HCT116 (cell line): ENCODE results near the gene EEFSEC. TPM values are rescaled to one million over a fixed set of nuclear protein-coding genes. Genes with fewer than 3 reads are reported as not detected.

Source experiments
- ATAC-seq: fragments of 200-7000 bp; cut with Tn5 transposase; 2 replicates; pipeline ENCODE4 v1.9.1; 2020; ENCODE audit warnings: mild to moderate bottlenecking, moderate library complexity
- BruUV-seq: library from RNA; stranded (reverse); fragments of 400-500 nt; replicated peaks from 2 replicates; lab custom pipeline; 2021; lab: Mats Ljungman, UMichigan
- CTCF ChIA-PET: fragments of 300-600 bp; sonication (Branson Sonifier 250); formaldehyde crosslinking; loops from one replicate; lab custom pipeline; 2021; ENCODE audit warnings: antibody characterized with exemption; lab: Charles Lee
- POLR2A ChIA-PET: fragments of 300-600, 350-600 bp; sonication (Branson Sonifier 250); formaldehyde crosslinking; loops from one replicate; lab custom pipeline; 2021; ENCODE audit warnings: antibody characterized with exemption; lab: Charles Lee
- RAD21 ChIA-PET, 2 experiments: fragments of 300-600 bp; sonication (Branson Sonifier 250); formaldehyde crosslinking; loops; one replicate each; lab custom pipeline; 2023; ENCODE audit warnings: low total read pairs in 2 of 2; ENCODE audit not compliant: uncharacterized antibody in 2 of 2, unreplicated experiment in 2 of 2, low non-redundant PET in 1 of 2; lab: Charles Lee
- DNase-seq: peaks from one replicate; pipeline ENCODE4 v3.0.0-alpha.2; 2010; ENCODE audit warnings: low read depth, low spot score
- H2AFZ ChIP-seq: fragments of 200-600 bp; shearing (Covaris generic), sonication (generic); 2 replicates; pipeline ENCODE4 v1.6.1; 2017; ENCODE audit warnings: low read depth, mixed run types, mixed read lengths, antibody characterized with exemption, low read length; ENCODE audit not compliant: poor library complexity, severe bottlenecking
- H3K27ac ChIP-seq: 2 replicates; pipeline ENCODE4 v1.5.1; 2012; ENCODE audit warnings: low read depth, low read length
- H3K27me3 ChIP-seq: fragments of 200-600 bp; sonication (generic); 2 replicates; pipeline ENCODE4 v1.6.1; 2016; ENCODE audit warnings: mixed run types, low read length, mixed read lengths; ENCODE audit not compliant: insufficient read depth
- H3K36me3 ChIP-seq, 2 experiments: fragments of 200-500 bp in 1 of 2; fragments of 200-600 bp in 1 of 2; sonication (Bioruptor generic) in 1 of 2; sonication (generic) in 1 of 2; 2 replicates each; pipeline versions ENCODE4 v1.5.1 to v1.6.1; 2014 to 2016; ENCODE audit warnings: low read length in 2 of 2, inconsistent platforms in 1 of 2, mixed read lengths in 1 of 2, mixed run types in 1 of 2; ENCODE audit not compliant: insufficient read depth in 2 of 2, control insufficient read depth in 1 of 2
- H3K4me1 ChIP-seq, 2 experiments: fragments of 200-600 bp in 1 of 2; sonication (generic) in 1 of 2; 2 replicates each; pipeline versions ENCODE4 v1.5.1 to v1.6.1; 2012 to 2017; ENCODE audit warnings: low read length in 2 of 2, inconsistent platforms in 1 of 2, mild to moderate bottlenecking in 1 of 2, mixed read lengths in 1 of 2, mixed run types in 1 of 2, moderate library complexity in 1 of 2; ENCODE audit not compliant: insufficient read depth in 2 of 2, control insufficient read depth in 1 of 2
- H3K4me2 ChIP-seq: fragments of 200-600 bp; sonication (generic); 2 replicates; pipeline ENCODE4 v1.6.1; 2017; ENCODE audit warnings: mixed run types, low read length, mixed read lengths
- H3K4me3 ChIP-seq, 2 experiments: fragments of 200-600 bp in 1 of 2; sonication (generic) in 1 of 2; replicated peaks in 1 of 2; 2 replicates each; pipeline ENCODE4 v1.5.1; 2011 to 2016; ENCODE audit warnings: low read length in 2 of 2, control low read depth in 1 of 2, low read depth in 1 of 2, mild to moderate bottlenecking in 1 of 2, mixed read lengths in 1 of 2, mixed run types in 1 of 2
- H3K79me2 ChIP-seq: fragments of 200-600 bp; sonication (generic); 2 replicates; pipeline ENCODE4 v1.6.1; 2017; ENCODE audit warnings: mild to moderate bottlenecking, mixed run types, low read length, moderate library complexity, mixed read lengths; ENCODE audit not compliant: insufficient read depth
- H3K9ac ChIP-seq: fragments of 200-600 bp; sonication (generic); 2 replicates; pipeline ENCODE4 v1.6.1; 2016; ENCODE audit warnings: low read length, mixed read lengths
- H3K9me2 ChIP-seq: fragments of 200-600 bp; sonication (generic), shearing (Covaris generic); 2 replicates; pipeline ENCODE4 v1.6.1; 2017; ENCODE audit warnings: mixed run types, mild to moderate bottlenecking, moderate library complexity; ENCODE audit not compliant: insufficient read depth
- H3K9me3 ChIP-seq, 2 experiments: fragments of 200-500 bp in 1 of 2; fragments of 200-600 bp in 1 of 2; sonication (Bioruptor generic) in 1 of 2; sonication (generic) in 1 of 2; 2 replicates each; pipeline ENCODE4 v1.6.1; 2014 to 2017; ENCODE audit warnings: low read length in 2 of 2, mixed read lengths in 2 of 2, inconsistent platforms in 1 of 2, low read depth in 1 of 2, mild to moderate bottlenecking in 1 of 2, mixed run types in 1 of 2, moderate library complexity in 1 of 2; ENCODE audit not compliant: control insufficient read depth in 1 of 2, insufficient read depth in 1 of 2
- H4K20me1 ChIP-seq: fragments of 200-600 bp; sonication (generic), shearing (Covaris generic); 2 replicates; pipeline ENCODE4 v1.6.1; 2017; ENCODE audit warnings: mixed run types, mild to moderate bottlenecking, moderate library complexity; ENCODE audit not compliant: insufficient read depth
- CEBPB ChIP-seq: IDR thresholded peaks from 2 replicates; pipeline ENCODE4 v1.6.1; 2012; ENCODE audit warnings: low read depth
- CTCF ChIP-seq, 3 experiments: fragments of 200-600 bp in 1 of 3; sonication (generic) in 1 of 3; IDR thresholded peaks in 2 of 3; conservative IDR thresholded peaks in 1 of 3; 2 replicates each; pipeline ENCODE4 v1.5.1; 2012 to 2017; ENCODE audit warnings: low read depth in 2 of 3, low read length in 2 of 3, antibody characterized with exemption in 1 of 3, borderline replicate concordance in 1 of 3, control low read depth in 1 of 3, mild to moderate bottlenecking in 1 of 3, mixed read lengths in 1 of 3, mixed run types in 1 of 3, moderate library complexity in 1 of 3; ENCODE audit not compliant: insufficient read depth in 1 of 3
- EGR1 ChIP-seq: IDR thresholded peaks from 2 replicates; pipeline ENCODE4 v1.6.1; 2012; ENCODE audit warnings: low read depth
- ELF1 ChIP-seq: IDR thresholded peaks from 2 replicates; pipeline ENCODE4 v1.6.1; 2012; ENCODE audit warnings: low read depth, borderline replicate concordance
- EZH2 ChIP-seq: fragments of 200-600 bp; sonication (generic); IDR thresholded peaks from 2 replicates; pipeline ENCODE4 v1.6.1; 2017; ENCODE audit warnings: antibody characterized with exemption, mixed run types
- FOSL1 ChIP-seq: IDR thresholded peaks from 2 replicates; pipeline ENCODE4 v1.6.1; 2012; ENCODE audit warnings: low read depth
- JUND ChIP-seq: IDR thresholded peaks from 2 replicates; pipeline ENCODE4 v1.6.1; 2012
- MAX ChIP-seq: IDR thresholded peaks from 2 replicates; pipeline ENCODE4 v1.6.1; 2012
- POLR2A ChIP-seq: IDR thresholded peaks from 2 replicates; pipeline ENCODE4 v1.7.0; 2011; ENCODE audit warnings: borderline replicate concordance; ENCODE audit not compliant: insufficient read depth, insufficient read length; ENCODE audit errors: extremely low read depth
- POLR2AphosphoS5 ChIP-seq: IDR thresholded peaks from 2 replicates; pipeline ENCODE4 v1.6.1; 2011; ENCODE audit warnings: mild to moderate bottlenecking, low read depth, low read length, moderate library complexity
- RAD21 ChIP-seq: IDR thresholded peaks from 2 replicates; pipeline ENCODE4 v1.6.1; 2012; ENCODE audit warnings: low read depth, mild to moderate bottlenecking
- REST ChIP-seq: IDR thresholded peaks from 2 replicates; pipeline ENCODE4 v1.6.1; 2012; ENCODE audit warnings: low read depth
- SIN3A ChIP-seq: IDR thresholded peaks from 2 replicates; pipeline ENCODE4 v1.6.1; 2012; ENCODE audit warnings: low read depth
- SP1 ChIP-seq: IDR thresholded peaks from 2 replicates; pipeline ENCODE4 v1.6.1; 2012; ENCODE audit warnings: low read depth
- SRF ChIP-seq: IDR thresholded peaks from 2 replicates; pipeline ENCODE4 v1.6.1; 2012; ENCODE audit warnings: low read depth
- TCF7L2 ChIP-seq: IDR thresholded peaks from 2 replicates; pipeline ENCODE4 v1.7.0; 2011; ENCODE audit warnings: borderline replicate concordance, inconsistent platforms; ENCODE audit not compliant: insufficient read depth, insufficient read length; ENCODE audit errors: extremely low read depth
- YY1 ChIP-seq: IDR thresholded peaks from 2 replicates; pipeline ENCODE4 v1.6.1; 2011; ENCODE audit warnings: low read length, low read depth, moderate library complexity, mild to moderate bottlenecking; ENCODE audit not compliant: insufficient replicate concordance; ENCODE audit errors: extremely low read depth
- ZFX ChIP-seq: fragments of 450-650 bp; IDR thresholded peaks from 2 replicates; pipeline ENCODE4 v1.6.1; 2017
- ZNF274 ChIP-seq: fragments of 200-500 bp; sonication (Bioruptor generic); IDR thresholded peaks from 2 replicates; pipeline ENCODE4 v1.6.1; 2014; ENCODE audit warnings: mild to moderate bottlenecking, low read depth, low read length, inconsistent platforms
- intact Hi-C: fragments of 100-400 bp; cut with micrococcal nuclease; formaldehyde crosslinking; loops from 2 replicates; pipeline ENCODE4 v1.10.0; 2022
- total RNA-seq: library from RNA; stranded (reverse); gene quantifications from one replicate; pipeline ENCODE4 v1.2.1, GENCODE V29; 2021; ENCODE audit not compliant: unreplicated experiment
- TF ChIP-seq, protein P1 (sequence below): IDR thresholded peaks from 2 replicates; pipeline ENCODE4 v1.6.1; 2012

Gene EEFSEC
- total RNA-seq, 1 experiment from 2014 or later: 16.1 TPM

GRCh38 chr3:128436214-128436613, 282.9 kb downstream of the EEFSEC start:
- Histone ChIP-seq H3K79me2 (no peaks in the 10 kb centered on the region), H3K27ac (no peak overlapping the region), H3K27me3 (no peaks in the 10 kb centered on the region), H2AFZ (no peak overlapping the region), H3K4me2 (no peak overlapping the region), H3K9ac (no peak overlapping the region)
- no peak for ATAC-seq
- RAD21 ChIA-PET: no interaction called here
- TF ChIP-seq EGR1 (no peak), ZNF274 (no peak), MAX (no peak), POLR2AphosphoS5 (no peak), TCF7L2 (no peak), ZFX (no peak), POLR2A (no peak), SIN3A (no peak), FOSL1 (no peak), SP1 (no peak), SRF (no peak), RAD21 (no peak), ELF1 (no peak), EZH2 (no peak), CTCF (IDR thresholded peaks at IDR 0.05 in 2 of 3, conservative IDR thresholded peaks at IDR 0.05 in 1 of 3; ENCODE audit: borderline replicate concordance in 1 of 3, insufficient read depth in 1 of 3, low read depth in 2 of 3, low read length in 2 of 3) (no peak), JUND (no peak), YY1 (no peak), REST (no peak), CEBPB (no peak)
- TF ChIP-seq, protein P1, sequence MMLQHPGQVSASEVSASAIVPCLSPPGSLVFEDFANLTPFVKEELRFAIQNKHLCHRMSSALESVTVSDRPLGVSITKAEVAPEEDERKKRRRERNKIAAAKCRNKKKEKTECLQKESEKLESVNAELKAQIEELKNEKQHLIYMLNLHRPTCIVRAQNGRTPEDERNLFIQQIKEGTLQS: no peak
- TF ChIP-seq, all 23 proteins: peak for 0
- intact Hi-C loops: no loop called here
- no peaks in the 10 kb centered on the region for H3K9me3 ChIP-seq
- CTCF ChIA-PET: no interaction called here
- no peaks in the 10 kb centered on the region for H4K20me1 ChIP-seq
- H3K36me3 ChIP-seq: no peaks in the 10 kb centered on the region
- DNase-seq: no peak
- H3K4me1 ChIP-seq: peaks cover 9 to 30% of the 10 kb centered on the region in 2 experiments; a peak in 3 of 4 replicates
- no peaks in the 10 kb centered on the region for H3K9me2 ChIP-seq
- POLR2A ChIA-PET: no interaction called here
- BruUV-seq: no TSS peak
- H3K4me3 ChIP-seq: no peak overlapping the region
